Stimulated activated CD4-positive, alpha-beta T cell treated with anti-CD3 and anti-CD28 coated beads, Interleukin-12 subunit alpha, Interleukin-12 subunit beta, amount 100 ng/mL, for 24 hours (primary cell): Measurements from ENCODE around the gene IDI2.

ENCODE experiments used
- DNase-seq, 2 experiments: peaks; one replicate each; pipeline ENCODE4 v3.0.0-alpha.2; 2020; ENCODE audit warnings: low read depth in 2 of 2

The IDI2 gene

DNA sequence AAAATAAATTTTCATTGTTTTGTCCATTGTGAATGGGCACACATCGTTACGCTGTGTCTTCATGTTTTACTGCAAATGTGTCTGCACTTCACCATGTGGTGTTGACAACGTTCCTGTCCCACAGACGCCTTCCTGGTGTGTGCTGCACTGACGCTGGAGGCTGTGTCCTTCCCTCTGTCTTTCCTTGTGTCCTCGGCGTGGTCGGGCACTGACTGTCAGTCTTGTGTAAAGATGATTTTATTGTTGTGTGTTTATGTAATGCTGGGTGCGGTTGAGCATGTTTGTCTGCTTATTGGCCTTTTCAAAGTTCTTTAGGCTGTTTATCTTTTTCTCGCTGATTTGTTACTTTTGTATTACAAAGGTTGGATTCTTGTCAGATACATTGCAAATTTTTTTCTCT, 18.1 kb downstream of the IDI2 start:
- no peak for DNase-seq

- DNase-seq: no peak
These were observed 19.1 kb downstream of the IDI2 start for GRCh38 chr10:1006573-1006972.

- DNase-seq: no peak
These were observed 21.6 kb downstream of the IDI2 start for GRCh38 chr10:1003884-1004670.

DNA sequence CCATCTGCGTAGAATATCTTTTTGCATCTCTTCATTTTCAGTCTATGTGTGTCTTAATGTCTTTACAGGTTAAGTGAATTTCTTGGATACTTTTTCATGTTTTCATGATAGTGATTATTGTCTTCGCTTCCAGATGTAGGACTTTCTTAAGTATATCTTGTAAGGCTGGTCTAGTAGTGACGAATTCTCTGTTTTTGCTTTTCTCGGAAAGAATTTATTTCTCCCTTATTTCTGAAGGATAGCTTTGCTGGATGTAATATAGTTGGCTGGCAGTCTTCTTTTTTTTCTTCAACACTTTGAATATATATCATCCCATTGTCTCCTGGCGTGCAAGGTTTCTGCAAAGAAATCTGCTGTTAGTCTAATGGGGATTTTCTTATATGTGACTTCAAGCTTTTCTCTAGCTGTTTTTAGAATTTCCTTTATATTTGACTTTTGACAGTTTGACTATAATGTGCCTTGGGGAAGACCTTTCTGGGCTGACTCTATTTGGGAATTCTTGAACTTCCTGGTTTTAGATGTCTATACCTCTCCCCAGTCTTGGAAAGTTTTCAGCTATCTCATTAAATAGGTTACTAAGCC, 23.1 kb downstream of the IDI2 start:
- no peak for DNase-seq

GRCh38 chr10:997266-998022, 28.2 kb downstream of the IDI2 start:
- no peak for DNase-seq

GRCh38 chr10:996031-996430, 29.6 kb downstream of the IDI2 start:
- no peak for DNase-seq

GRCh38 chr10:995559-995926, 30.1 kb downstream of the IDI2 start:
- DNase-seq: no peak

DNA sequence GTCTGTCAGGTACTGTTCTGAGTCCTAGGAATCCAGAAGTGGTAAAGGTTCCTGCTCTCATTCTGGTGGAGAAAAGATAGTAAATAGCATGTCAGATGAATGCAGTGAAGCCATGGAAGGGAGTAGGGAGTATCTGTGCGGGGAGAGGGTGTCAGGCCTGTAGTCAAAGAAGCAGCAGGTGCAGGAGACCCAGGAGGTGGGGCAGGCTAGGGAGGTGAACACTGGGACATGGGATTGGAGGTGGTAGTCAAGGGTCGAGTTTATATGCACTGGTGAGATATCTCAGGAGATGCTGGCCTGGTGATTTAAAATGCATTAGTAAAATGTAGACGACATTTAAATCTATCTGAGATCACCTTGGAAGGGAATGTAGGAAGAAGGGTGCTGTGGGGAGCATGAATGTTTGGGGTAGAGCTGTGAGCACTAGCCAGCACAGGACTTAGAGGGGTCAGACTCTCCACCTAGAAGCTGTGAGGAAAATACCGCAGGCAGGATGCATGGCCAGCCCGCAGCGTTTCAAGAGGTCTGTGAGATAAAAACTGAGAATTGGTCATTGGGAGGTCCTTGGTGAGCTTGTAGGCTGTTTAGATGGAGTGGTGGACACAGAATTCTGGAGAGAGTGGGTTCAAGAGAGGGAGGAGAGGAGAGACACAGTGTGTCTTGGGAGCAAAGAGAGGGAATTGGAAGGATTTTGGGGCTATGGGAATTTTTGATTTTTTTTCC, 30.7 kb downstream of the IDI2 start:
- no peak for DNase-seq

- DNase-seq: no peak
These were observed 32.8 kb downstream of the IDI2 start for GRCh38 chr10:992871-993270.

DNA sequence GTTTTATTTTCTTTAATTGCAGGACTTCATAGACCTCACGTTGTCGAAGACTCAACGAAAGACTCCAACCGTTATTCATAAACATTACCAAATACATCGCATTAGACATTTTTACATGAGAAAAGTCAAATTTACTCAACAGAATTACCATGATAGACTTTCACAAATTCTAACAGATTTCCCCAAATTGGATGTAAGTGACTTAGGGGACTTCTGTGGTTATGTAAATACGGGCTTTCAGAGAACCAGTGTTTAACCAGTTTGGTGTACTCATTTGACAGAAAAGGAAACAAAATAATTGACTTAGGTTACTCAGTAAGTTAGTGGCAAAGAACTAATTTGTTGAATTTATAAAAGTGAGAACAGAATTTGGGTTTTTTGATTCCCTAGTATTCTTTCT, 33.2 kb downstream of the IDI2 start:
- no peak for DNase-seq

DNA sequence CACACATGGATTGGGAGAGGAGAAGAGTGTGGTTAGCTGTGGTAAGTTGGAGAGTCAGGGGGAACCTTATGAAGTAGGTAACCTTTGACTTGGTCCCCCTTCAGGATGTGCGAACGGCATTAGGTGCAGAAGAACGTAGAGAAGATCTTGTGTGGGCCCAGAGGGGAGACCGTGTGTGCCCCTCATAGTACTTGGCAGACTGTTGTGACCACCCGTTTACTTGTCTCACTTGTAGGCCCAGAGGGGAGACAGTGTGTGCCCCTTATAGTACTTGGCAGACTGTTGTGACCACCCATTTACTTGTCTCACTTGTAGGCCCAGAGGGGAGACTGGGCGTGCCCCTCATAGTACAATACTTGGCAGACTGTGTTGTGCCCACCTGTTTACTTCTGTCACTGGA, 34.9 kb downstream of the IDI2 start:
- no peak for DNase-seq

- DNase-seq: peak; percentile 18 to 34
These were observed 36.8 kb downstream of the IDI2 start for GRCh38 chr10:988667-989545.

DNA sequence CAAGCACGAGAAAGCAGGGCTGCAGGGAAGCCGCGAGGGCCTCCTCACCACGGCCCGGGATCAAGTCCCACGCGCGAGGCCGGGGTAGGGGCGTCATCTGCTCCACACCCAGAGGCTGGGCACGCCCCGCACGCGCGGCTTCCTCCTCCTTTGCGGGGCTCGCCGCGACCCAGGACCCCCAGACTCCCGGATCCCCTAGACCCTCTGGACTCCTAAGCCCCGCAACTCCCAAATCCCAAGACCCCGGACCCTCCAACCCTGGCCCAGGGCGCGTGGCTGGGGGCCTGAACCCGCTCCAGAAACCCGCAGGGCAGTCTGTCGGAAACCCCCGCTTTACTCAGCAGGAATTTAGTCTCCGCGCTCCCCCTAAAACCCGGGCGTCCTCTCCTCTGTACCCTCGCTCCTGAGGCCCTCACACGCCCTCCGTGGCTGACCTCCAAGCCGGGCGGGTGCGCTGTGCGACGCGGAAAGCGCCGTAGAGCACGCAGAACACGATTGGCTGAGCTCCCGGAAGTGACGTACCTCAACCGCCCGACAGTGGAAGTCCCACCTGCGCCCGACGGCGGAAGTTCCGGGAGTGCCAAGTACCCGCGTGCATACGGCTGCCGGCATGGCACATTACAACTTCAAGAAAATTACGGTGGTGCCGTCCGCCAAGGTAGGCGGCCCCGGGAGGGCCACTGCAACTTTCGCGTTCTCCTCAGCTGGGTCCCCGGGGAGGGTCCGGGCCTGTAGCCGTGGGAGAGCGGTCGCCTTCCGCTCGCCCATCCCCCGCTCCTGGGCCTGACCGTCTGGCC, 37.6 kb downstream of the IDI2 start, which contains the start of gene GTPBP4:
Gene GTPBP4, plus strand, starts transcription at position 565 of the 797 bp plus-strand sequence. Its CDS starts 46 bp downstream, at position 611.
- peak; percentile 94 to 96 for DNase-seq

DNA sequence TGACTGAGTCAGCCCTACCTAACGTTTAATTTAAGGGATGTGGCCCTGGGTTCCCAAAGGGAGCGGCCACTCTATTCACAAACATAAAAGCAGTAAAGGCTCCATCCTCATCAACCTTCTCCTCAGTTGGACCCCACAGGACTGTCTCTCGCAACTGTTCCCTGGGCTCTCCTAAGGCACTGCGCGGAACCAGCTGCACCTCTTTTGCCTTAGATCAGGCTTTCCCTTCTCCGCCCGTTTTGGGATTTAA, 38.1 kb downstream of the IDI2 start:
- no peak for DNase-seq

DNA sequence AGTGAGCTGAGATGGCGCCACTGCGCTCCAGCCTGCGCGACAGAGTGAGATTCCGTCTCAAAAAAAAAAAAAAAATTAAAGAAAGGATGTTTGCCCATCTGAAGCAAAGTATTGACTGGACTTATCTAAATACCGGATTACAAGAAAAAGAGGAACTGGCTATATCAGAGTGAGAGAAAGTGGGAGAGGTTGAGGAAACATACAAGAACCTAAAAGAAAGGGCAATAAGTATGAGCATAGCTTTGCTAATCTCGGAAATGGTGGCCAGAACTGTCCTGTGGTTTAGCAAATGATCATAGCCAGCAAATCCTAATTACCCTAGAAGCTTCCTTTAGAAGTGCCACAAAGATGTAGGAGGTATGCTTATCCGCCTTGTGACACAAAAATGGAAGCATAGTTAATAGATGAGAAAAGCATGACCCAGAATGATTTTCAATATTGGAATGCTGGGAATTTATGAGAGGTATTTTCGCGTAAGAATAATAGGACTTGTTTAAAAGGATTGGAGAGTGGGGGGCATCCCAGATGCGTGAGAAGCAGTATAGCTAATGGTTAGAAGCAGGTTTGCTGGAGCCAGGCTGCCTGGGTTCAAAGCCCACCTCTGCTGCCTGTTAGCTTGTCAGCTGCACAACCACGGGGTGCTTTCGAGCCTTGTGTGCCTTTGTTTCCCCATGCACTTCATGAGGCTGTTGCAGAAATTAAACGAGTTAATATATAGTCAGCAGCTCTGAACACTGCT, 38.6 kb downstream of the IDI2 start:
- DNase-seq: no peak

DNA sequence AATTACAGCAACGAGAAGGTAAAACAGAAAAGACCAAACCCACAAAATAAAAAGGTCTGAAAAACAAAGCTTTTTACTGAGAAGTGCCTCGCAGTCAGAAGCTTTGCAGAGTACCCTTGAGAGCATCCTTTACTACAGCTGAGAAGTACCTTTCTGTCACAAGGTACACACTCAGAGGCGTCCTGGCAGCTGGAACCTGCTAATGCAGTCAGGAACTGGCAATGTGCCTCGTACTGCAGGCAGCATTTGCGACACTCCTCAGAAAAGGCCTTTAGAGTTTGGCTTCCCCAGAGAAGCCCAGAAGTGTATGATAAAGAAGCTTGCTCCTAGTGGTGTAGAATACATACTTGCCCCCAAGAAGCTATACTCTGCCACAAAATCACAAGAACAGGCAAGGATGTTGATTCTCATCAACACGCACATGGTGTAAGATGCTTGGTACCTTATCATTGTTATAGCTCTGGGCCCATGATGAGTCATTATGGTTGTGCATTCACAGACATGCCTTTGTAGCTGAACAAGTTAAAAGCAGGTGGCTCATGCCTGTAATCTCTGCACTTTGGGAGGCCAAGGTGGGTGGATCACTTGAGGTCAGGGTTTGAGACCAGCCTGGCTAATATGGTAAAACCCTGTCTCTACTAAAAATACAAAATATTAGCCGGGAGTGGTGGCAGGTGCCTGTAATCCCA, 39.4 kb downstream of the IDI2 start:
- no peak for DNase-seq

- no peak for DNase-seq
These were observed 40.3 kb downstream of the IDI2 start for GRCh38 chr10:985361-985760.

GRCh38 chr10:983971-984655, 41.5 kb downstream of the IDI2 start:
- DNase-seq: no peak

- no peak for DNase-seq
These were observed 42.3 kb downstream of the IDI2 start for GRCh38 chr10:983401-983800.
